PFSK-1 (cell line): ENCODE measurements around the gene CLEC4A.

Experiments
- FOXP2 ChIP-seq: optimal IDR thresholded peaks from 2 replicates; pipeline ENCODE3; 2011; ENCODE audit warnings: borderline replicate concordance, control low read depth, inconsistent platforms; ENCODE audit not compliant: insufficient read depth; ENCODE audit errors: extremely low read length, extremely low read depth
- POLR2AphosphoS5 ChIP-seq: IDR thresholded peaks from 2 replicates; pipeline ENCODE4 v1.6.1; 2012; ENCODE audit warnings: low read depth, mild to moderate bottlenecking, control low read depth, low read length, moderate library complexity
- REST ChIP-seq, 2 experiments: IDR thresholded peaks; 2 replicates each; pipeline versions ENCODE4 v1.6.1 to v1.8.0; 2011 to 2012; ENCODE audit warnings: low read depth in 2 of 2, low read length in 2 of 2, control low read depth in 1 of 2, inconsistent platforms in 1 of 2, mild to moderate bottlenecking in 1 of 2, moderate library complexity in 1 of 2; ENCODE audit not compliant: insufficient read depth in 1 of 2
- SIN3A ChIP-seq: IDR thresholded peaks from 2 replicates; pipeline ENCODE4 v1.6.1; 2012; ENCODE audit warnings: mild to moderate bottlenecking, low read length, moderate library complexity, borderline replicate concordance; ENCODE audit not compliant: insufficient read depth
- TAF1 ChIP-seq: IDR thresholded peaks from 2 replicates; pipeline ENCODE4 v1.6.1; 2012; ENCODE audit warnings: low read length, control low read depth, borderline replicate concordance; ENCODE audit not compliant: insufficient read depth

CLEC4A gene

GRCh38 chr12:8146442-8146771 is 23.0 kb downstream of the CLEC4A start:
- TF ChIP-seq TAF1 = no peak
- no peak for TF ChIP-seq REST (IDR thresholded peaks at IDR 0.05; ENCODE audit: insufficient read depth in 1 of 2, low read depth in 2 of 2, low read length in 2 of 2)
- TF ChIP-seq POLR2AphosphoS5 = no peak
- no peak for TF ChIP-seq FOXP2
- no peak for TF ChIP-seq SIN3A

- no peak for TF ChIP-seq REST (IDR thresholded peaks at IDR 0.05; ENCODE audit: insufficient read depth in 1 of 2, low read depth in 2 of 2, low read length in 2 of 2)
- TF ChIP-seq FOXP2 = no peak
- TF ChIP-seq TAF1 = no peak
- TF ChIP-seq SIN3A = no peak
- TF ChIP-seq POLR2AphosphoS5 = no peak
Observed at GRCh38 chr12:8154526-8154925, 31.1 kb downstream of the CLEC4A start.

GRCh38 chr12:8156416-8156815 is 33.0 kb downstream of the CLEC4A start:
- TF ChIP-seq POLR2AphosphoS5 (no peak), TAF1 (no peak)

GRCh38 chr12:8156845-8157244 is 33.4 kb downstream of the CLEC4A start, which contains the start of gene ZNF705A:
TSS of gene ZNF705A (plus strand) at chr12:8157015. CDS start at chr12:8172626, 15,611 bp downstream.
- no peak for TF ChIP-seq FOXP2
- no peak for TF ChIP-seq SIN3A
- TF ChIP-seq REST (IDR thresholded peaks at IDR 0.05; ENCODE audit: insufficient read depth in 1 of 2, low read depth in 2 of 2, low read length in 2 of 2) = no peak
- no peak for TF ChIP-seq TAF1
- no peak for TF ChIP-seq POLR2AphosphoS5

- TF ChIP-seq REST (IDR thresholded peaks at IDR 0.05; ENCODE audit: insufficient read depth in 1 of 2, low read depth in 2 of 2, low read length in 2 of 2) (no peak), TAF1 (no peak), SIN3A (no peak), FOXP2 (no peak), POLR2AphosphoS5 (no peak)
Observed at GRCh38 chr12:8157484-8158198, 34.2 kb downstream of the CLEC4A start.
